SW 1271 (cell line): ENCODE data around the gene ABCC5.
A peak's percentile ranks its signal among the peaks of the same experiment; 100 is the strongest.
"Not testable (repeated sequence)": the region's sequence is repeated elsewhere in the genome, so short reads cannot be mapped to it uniquely, and the experiment has no call there.

ENCODE experiments used
- DNase-seq, 2 experiments: peaks; one replicate each; lab custom pipeline; 2025; lab: John Stamatoyannopoulos, UW

Gene ABCC5

GRCh38 chr3:184017672-184018423, at the start of gene ABCC5:
Gene ABCC5 (minus strand): TSS chr3:184017884. CDS start chr3:184014392, 3,492 bp downstream.
- peak; percentile 90 to 94 for DNase-seq

GRCh38 chr3:184066211-184066610, 48.5 kb upstream of the ABCC5 start:
- no peak for DNase-seq

GRCh38 chr3:184062637-184063036, 45.0 kb upstream of the ABCC5 start:
- DNase-seq: no peak

GRCh38 chr3:184059424-184059823, 41.7 kb upstream of the ABCC5 start:
- no peak for DNase-seq

- no peak for DNase-seq
Measured at GRCh38 chr3:184058029-184058428, 40.3 kb upstream of the ABCC5 start.

- no peak for DNase-seq
Measured at GRCh38 chr3:184052767-184053166, 35.1 kb upstream of the ABCC5 start, which contains the start of gene HTR3C. Gene HTR3C (plus strand): TSS chr3:184053047. CDS start chr3:184053081, 34 bp downstream.

DNA sequence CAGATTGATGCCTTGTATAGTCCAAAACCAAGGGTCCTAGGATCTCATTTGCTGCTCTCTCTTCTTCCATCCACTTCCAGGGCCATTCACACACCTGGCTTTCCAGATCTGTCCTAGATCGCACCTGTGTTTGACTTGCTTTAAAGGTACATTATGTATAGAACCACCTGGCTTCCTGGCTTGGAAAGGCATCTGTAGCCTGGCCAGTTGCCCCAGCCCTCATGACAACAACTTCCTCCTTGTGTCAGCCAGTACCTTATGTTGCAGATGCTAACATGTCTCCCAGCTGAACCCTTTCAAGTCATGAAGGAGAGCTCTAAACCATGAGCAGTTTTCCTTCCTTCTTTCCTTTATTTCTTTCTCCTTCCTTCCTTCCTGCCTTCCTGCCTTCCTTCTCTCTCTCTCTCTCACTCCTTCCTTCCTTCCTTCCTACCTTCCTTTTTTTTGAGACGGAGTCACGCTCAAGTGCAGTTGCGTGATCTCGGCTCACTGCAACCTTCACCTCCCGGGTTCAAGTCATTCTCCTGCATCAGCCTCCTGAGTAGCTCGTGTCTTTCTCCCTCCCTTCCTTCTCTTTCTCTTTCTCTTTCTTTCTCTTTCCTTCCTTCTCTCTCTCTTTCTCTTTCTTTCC, 32.6 kb upstream of the ABCC5 start:
- DNase-seq: no peak

DNA sequence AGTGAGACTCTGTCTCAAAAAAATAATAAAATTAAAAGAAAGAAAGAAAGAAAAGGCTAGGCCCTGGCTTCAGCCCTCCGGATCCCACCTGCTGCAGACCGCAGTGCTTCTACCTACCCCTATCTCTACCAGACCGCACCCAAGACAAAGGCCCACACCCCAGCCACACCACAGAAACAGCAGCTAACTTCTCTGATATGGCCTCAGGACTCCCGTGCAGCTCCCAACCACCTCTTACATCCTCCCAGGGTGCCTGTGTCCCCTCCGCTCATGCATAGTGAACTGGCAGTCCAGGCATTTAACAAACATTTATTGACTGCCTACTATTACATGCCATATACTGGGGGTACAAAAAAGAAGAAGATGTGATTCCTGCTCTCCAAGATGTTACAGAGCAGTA, 28.3 kb upstream of the ABCC5 start:
- no peak for DNase-seq

DNA sequence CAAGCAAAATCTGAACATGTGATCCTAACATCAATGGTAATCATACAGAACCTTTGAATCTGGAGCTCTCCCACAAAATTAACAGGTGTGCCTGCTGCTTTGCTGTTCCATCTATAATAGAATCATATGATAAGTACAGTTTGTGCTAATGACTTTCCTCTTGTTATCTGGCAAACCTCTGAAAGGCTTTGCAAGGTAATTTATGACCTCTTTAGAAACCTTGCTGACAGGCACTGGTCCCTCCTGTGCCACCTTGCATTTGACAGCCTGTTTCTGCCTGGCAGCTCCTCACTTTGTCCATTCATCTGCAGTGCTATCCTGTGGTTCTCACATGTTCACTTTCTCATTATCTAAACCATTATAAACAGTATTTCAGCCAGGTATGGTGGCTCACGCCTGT, 24.9 kb upstream of the ABCC5 start:
- DNase-seq: no peak

DNA sequence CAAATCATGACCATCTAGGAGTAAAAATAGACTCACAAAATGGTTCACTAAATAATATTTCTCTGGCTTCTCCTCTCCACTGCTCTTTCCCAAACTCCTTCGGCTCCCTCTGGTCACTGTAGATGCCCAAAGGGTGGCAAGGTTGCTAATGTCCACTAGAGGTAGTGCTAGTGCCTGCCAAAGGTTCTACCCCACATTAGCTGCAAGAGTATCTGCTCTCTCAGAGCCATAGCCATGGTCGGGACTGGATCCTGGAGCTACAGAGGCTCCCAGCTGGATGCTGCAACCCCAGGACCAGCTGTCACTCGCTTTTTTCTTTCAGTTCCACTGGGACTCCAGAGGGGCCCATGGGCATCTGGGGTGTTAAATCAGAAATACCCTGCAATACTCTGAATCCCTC, 22.3 kb upstream of the ABCC5 start:
- peak in 1 of 2 experiments; percentile 35 for DNase-seq

DNA sequence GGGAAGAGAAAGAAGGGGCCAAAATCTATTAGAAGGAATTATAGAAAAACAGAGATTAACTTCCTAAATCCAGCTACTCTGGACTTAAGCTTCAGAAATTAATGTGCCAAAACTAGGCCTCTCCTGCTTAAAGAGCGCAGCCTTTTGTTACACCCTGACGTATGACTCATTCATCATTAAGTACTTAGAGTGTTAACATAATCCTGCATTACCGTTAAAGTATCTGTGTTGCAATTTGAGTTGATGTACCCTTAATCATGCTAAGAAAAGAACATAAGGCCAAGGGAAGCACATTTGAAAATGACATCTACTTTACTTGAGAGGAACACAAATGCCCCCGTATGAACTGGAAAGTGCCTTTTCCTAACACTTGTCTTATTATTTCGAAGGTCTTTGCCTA, 21.7 kb upstream of the ABCC5 start:
- no peak for DNase-seq

DNA sequence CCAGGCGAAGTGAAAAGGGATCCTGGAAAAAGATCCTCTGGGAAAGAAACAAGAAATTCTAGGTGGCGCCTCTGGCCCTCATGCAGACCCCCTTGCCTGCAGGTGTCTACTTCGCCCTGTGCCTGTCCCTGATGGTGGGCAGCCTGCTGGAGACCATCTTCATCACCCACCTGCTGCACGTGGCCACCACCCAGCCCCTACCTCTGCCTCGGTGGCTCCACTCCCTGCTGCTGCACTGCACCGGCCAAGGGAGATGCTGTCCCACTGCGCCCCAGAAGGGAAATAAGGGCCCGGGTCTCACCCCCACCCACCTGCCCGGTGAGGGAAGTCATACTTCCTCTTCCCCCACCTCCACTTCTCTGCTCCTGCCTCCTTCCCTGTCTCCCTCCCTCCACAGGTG, 20.6 kb upstream of the ABCC5 start:
- DNase-seq: not testable (repeated sequence)

GRCh38 chr3:184037816-184038215, 20.1 kb upstream of the ABCC5 start:
- DNase-seq: no peak

DNA sequence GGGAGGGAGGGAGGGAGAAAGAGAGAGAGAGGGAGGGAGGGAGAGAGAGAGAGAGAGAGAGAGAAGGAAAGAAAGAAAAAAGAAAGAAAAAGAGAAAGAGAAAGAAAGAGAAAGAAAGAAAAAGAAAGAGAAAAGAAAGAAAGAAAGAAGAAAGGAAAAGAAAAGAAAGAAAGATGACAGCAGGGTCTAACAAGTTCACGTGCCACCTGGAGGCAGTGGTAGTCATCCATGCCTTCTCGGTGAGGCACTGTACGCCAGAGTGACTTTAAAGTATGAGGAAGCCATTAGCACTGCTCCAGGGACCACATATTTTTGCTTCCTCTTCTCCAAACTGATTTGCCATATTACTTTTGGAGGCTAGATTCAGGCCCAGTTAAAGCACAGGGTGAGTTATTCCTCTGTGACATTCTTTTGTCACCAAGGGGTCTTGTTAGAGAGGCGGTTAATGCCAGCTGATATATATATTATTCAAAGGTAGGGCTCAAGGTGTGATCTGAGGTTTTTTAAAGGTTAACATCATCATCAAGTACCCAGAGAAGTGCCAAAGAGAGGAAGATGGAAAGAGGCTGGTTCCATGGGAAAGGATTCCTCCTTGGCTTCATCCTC, 13.6 kb upstream of the ABCC5 start, which contains the start of gene HTR3D:
TSS of gene HTR3D (plus strand) at position 556 of the 606 bp plus-strand sequence. CDS start at position 556, 0 bp downstream.
- DNase-seq: no peak

DNA sequence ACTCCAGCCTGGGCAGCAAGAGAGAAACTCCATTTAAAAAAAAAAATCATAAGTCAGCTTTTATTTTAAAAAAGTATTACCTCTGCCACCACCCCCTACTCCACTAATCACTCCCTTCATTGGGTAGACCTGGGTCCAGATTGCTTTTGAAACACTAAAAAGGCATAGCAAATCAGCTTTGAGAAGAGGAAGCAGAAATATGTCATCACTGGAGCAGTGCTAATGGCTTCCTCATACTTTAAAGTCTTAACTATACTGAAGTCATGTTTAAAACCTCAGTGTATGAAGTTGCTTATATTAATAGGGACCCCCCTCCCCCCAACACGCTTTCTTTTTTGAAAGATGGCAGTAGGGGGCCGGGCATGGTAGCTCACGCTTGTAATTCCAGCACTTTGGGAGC, 12.9 kb upstream of the ABCC5 start:
- DNase-seq: no peak

GRCh38 chr3:184029443-184029842, 11.8 kb upstream of the ABCC5 start:
- no peak for DNase-seq

DNA sequence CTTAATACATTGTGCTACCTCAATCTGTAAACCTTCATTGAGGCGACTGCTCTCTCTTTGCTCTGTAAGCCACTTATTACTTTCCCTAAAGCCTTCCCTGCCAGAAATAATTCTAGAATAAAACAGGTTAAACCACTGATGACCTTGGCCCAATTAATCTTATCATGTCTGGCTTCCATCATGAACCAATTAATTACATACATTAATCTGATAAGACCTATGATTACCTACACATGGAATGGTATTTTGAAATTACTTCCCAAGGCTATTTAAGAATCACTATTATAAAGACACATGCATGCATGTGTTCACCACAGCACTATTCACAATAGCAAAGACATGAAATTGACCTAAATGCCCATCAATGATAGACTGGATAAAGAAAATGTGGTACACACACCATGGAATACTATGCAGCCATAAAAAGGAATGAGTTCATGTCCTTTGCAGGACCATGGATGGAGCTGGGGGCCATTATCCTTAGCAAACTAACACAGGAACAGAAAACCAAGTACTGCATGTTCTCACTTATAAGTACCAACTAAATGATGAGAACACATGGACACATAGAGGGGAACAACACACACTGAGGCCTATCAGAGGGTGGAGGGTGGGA, 10.7 kb upstream of the ABCC5 start:
- DNase-seq: not testable (repeated sequence)

GRCh38 chr3:184025256-184025655, 7.6 kb upstream of the ABCC5 start:
- not testable (repeated sequence) for DNase-seq

- DNase-seq: no peak
Measured at GRCh38 chr3:184022323-184022722, 4.6 kb upstream of the ABCC5 start.

DNA sequence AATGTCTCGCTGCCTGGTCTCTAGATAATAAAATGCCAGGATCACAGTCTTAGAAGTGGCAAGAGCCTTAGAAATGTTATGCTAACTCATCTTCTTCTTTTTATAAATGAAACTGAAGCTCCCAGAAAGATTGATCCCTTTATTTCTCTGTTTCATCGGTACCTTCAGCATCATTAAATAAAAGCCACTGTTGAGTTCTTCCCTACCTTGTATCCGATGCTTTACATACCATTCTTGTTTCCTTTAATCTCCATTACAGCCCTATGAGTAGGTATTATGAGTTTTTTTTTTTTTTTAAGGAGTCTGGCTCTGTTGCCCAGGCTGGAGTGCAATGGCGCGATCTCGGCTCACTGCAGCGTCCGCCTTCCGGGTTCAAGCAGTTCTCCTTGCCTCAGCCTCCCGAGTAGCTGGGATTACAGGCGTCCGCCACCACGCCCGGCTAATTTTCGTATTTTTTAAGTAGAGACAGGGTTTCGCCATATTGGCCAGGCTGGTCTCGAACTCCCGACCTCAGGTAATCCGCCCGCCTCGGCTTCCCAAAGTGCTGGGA, 815 bp upstream of the ABCC5 start:
- DNase-seq: no peak

GRCh38 chr3:184016811-184017671, 643 bp downstream of the ABCC5 start:
- peak; percentile 9 to 55 for DNase-seq
